Ramos (cell line): Measurements from ENCODE around the gene RAMP2.

Experiments used
- in situ Hi-C: fragments of 300-500 bp; cut with MboI; formaldehyde crosslinking; loops from one replicate; pipeline ENCODE4 v1.14.3; 2022; ENCODE audit warnings: low sequenced_read_pairs; ENCODE audit not compliant: unreplicated experiment

The RAMP2 gene

GRCh38 chr17:42760652-42761581 lies at the start of gene RAMP2:
Gene RAMP2 (plus strand): TSS chr17:42761227. CDS start chr17:42761262, 35 bp downstream.
- in situ Hi-C loops, result loop anchor here (10.0 kb wide), 1 partner anchor 186 kb away; the partner anchor contains the start of gene PSMC3IP

- in situ Hi-C loops, result loop anchor here (25.0 kb wide), 2 partner anchors 216 to 591 kb away; no protein-coding TSS in a partner anchor
These were observed 39.9 kb upstream of the RAMP2 start for GRCh38 chr17:42720996-42721583.

- in situ Hi-C loops, result loop anchor here (25.0 kb wide), 2 partner anchors 214 to 589 kb away; no protein-coding TSS in a partner anchor
These were observed 37.4 kb upstream of the RAMP2 start for GRCh38 chr17:42723636-42724035.

GRCh38 chr17:42725143-42725542 lies 35.9 kb upstream of the RAMP2 start:
- in situ Hi-C loops, result loop anchor here (25.0 kb wide), 1 partner anchor 637 kb away; no protein-coding TSS in a partner anchor

DNA sequence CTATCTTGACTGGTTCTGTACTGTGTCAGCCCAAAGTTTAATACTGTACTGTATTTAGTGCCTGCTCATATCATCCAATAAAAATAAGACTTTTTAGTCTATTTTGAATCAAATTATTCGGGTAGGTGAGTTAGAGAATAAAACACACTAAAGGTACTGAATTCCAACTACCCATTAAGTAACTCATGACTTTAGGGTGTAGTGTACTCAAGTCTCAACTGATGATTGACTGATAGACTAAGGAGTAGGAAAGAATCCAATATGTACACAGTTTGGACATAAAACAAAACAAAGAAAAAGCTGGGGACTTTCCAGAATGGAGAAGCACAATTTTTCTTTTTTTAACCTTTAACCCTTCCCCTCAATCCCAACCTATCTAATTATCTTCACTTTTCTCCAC lies 20.3 kb upstream of the RAMP2 start:
- in situ Hi-C loops, result loop anchor here (25.0 kb wide), 1 partner anchor 622 kb away; no protein-coding TSS in a partner anchor

DNA sequence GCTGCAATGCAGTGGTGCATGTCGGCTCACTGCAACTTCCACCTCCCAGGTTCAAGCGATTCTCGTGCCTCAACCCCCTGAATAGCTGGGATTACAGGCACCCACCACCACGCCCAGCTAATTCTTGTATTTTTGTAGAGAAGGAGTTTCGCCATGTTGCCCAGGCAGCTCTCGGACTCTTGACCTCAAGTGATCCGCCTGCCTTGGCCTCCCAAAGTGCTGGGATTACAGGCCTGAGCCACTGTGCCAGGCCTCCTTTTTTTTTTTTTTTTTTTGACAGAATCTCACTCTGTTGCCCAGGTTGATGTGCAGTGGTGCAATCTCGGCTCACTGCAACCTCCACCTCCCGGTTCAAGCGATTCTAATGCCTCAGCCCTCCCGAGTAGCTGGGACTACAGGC lies 18.1 kb upstream of the RAMP2 start:
- in situ Hi-C loops, result loop anchor here (25.0 kb wide), 1 partner anchor 619 kb away; no protein-coding TSS in a partner anchor

DNA sequence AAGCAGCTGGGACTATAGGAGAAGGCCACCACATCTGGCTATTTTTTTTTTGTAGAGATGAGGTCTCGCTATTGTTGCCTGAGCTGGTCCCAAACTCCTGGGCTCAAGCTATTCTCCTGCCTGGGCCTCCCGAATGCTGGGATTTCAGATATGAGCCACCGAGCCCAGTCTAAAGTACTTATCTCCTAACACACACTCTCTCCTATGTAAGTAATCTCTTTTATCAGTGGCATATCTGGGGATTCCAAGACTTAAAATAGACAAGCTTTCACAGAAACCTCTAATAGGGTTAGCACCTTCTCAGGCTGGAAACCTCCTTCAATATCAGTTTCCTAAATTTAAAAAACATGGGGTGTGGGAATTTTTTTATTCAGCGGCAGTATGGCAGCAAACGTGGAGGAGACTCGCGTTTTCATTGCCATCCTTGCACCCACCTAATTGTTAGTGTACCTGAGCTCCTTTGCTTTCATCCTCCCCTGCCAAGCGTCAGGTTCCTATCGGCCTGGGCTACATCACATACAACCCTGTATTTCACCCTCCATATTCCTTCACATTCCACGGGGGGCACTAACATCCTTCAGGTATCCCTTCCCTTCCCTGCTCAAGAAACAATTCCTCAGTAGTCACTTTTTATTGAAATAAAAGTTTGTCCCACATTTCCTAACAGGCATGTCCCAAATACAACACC lies 17.3 kb upstream of the RAMP2 start:
- in situ Hi-C loops, result loop anchor here (25.0 kb wide), 1 partner anchor 619 kb away; no protein-coding TSS in a partner anchor

DNA sequence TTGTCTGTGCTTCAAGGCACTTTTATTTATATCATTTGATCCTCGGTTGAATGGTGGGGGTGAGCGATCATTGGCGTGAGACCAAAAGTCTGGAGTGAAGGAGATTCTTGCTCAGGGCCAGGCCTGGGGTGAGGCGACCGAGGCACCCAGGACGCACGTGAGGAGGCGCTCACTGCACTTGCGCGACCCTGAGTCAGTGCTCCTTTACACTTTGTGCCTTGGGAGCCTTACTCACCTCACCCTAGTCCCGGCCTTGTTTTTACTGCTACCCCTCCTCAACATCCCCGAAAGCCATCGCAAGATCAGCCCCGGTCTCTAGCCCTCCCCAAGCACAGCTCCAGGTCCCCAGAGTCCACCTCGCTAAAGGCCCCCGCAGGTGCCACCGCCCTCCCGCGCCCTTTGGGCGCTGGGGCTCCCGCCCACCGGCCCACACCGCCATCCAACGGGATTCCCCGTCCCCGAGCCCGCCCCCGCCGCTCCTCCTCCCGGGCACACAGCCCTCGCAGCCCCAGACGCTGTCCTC lies 16.7 kb upstream of the RAMP2 start:
- in situ Hi-C loops, result loop anchor here (25.0 kb wide), 1 partner anchor 618 kb away; no protein-coding TSS in a partner anchor

DNA sequence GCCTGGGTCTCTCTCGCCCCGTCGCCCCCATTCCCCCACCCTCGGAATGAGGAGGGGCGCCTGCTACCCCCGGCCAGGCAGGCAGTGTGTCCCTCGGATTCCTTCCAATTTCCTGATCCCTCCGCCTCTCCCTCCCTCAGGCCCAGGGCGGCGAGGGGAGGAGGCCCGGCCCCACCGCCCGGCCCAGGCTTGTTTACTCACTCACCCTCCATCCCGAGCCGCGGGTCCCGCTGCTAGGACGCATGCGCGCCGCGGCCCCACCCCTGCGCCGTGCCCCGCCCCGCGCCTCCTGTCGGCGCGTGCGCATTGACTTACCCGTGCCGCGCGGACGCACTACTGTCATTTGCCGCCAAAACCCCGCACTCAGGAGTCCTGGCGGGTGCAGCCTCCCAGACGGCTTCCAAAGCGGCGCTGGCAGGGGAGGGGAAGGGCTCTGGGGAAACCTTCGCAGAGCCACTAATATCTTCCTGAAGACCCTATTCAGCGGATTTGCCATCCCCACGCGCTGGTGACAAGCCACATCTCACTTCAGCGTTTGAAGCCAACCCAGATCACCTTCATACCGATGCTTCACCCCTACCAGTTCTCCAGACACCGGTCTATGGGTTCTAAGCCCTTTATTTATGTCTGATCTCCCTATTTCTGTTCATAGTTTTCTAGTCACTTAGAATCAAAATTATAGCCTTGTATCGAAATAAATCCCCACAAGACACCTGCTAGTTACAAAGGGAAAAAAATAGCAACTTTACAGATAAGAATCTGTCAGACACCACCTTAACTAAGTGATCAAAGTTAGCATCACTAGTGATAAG lies 16.0 kb upstream of the RAMP2 start, which contains the start of gene EZH1:
Gene EZH1 (minus strand): TSS at position 235 of the 812 bp plus-strand sequence. CDS start 16,099 bp downstream, outside the sequence.
- in situ Hi-C loops, result loop anchor here (25.0 kb wide), 1 partner anchor 617 kb away; no protein-coding TSS in a partner anchor

DNA sequence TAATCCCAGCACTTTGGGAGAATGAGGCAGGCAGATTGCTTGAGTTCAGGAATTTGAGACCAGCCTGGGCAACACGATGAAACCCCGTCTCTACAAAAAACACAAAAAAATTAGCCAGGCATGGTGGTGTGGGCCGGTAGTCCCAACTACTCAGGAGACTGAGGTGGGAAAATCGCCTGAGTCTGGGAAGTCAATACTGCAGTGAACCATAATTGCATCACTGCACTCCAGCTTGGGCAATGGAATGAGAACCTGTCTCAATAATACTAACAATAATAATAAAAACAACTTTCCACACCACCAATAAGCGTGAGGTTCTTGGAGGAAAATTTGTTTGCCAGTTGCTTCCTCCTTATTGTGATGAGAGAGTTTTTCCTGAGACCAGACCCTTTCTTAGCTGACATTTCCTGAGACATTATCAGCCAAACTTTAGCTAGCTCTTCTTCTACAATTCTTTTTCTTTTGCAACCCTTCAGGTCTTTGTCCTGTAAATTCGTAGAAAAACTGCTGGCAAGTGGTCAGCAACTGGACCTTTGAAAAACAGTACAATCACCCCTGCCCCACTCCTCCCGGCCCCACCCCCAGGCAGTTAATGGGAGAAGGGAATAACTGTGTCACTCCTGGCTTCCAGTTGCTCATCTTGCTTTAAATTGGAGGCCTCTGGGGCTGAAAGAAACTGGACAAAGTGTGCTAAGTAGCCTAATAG lies 12.7 kb upstream of the RAMP2 start:
- in situ Hi-C loops, result loop anchor here (25.0 kb wide), 1 partner anchor 614 kb away; no protein-coding TSS in a partner anchor

DNA sequence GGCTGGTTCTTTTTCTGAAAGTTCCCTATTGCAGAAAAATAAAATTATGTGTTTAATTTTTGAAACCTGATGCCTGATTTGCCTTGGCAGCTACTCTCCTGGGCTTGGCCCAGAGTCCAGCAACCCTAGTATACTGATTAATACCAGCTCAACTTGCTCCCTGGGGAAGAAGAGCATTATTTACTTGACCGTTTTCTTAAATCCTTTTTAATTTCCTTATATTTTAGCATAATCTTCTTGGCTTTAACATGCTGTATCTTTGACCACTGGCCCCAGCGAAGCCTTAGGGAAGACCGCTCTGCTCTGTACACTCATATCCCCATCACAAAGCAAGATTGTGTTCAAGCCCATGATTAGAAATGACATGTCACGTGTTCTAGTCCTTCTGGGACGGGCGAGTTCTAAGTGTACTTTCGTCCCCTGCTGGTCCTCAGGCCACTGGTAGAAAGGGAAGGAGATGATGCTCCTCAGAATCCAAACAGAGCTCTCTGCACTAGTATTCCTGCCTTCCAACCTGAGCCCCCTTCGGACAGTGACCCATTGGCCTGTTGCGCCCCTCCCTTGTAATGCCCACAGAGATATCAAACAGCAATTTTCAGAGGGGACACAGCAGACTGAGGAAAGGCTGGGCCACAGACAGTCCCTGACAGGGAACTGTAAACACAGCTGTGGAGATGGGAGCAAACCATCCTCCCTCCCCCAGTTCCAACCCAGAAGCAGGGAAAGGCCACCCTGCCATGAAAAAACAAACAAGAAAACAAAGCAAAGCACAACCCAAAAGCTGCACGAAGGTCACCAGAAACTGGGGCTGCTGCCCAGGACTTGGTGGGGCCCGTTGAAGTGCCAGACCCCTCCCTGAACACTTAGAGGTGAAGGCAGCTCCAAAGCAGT lies 11.9 kb upstream of the RAMP2 start:
- in situ Hi-C loops, result loop anchor here (25.0 kb wide), 1 partner anchor 613 kb away; no protein-coding TSS in a partner anchor

- in situ Hi-C loops, result no loop called here
These were observed 10.2 kb upstream of the RAMP2 start for GRCh38 chr17:42750739-42751344.

DNA sequence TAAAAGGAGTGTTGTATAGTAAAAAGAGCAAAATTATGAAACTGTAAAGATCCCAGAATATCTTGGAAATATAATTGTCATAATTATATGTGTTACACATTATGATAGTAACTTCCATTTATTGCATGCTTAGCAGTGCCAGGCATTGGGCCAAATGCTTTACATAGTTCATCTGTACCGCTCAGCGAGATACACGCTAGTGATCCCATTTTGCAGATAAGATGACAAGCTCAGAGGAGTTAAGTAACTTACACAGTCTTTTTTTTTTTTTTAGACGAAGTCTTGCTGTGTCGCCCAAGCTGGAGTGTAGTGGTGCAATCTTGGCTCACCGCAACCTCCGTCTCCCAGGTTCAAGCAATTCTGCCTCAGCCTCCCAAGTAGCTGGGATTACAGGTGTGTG lies 9.4 kb upstream of the RAMP2 start:
- in situ Hi-C loops, result no loop called here

- in situ Hi-C loops, result no loop called here
These were observed 6.2 kb upstream of the RAMP2 start for GRCh38 chr17:42754782-42755181.

- in situ Hi-C loops, result loop anchor here (10.0 kb wide), 1 partner anchor 185 kb away; the partner anchor contains the start of gene PSMC3IP
These were observed 910 bp upstream of the RAMP2 start for GRCh38 chr17:42759982-42760651.

- in situ Hi-C loops, result loop anchor here (10.0 kb wide), 1 partner anchor 187 kb away; the partner anchor contains the start of gene PSMC3IP
These were observed 611 bp downstream of the RAMP2 start for GRCh38 chr17:42761638-42762037.
